HepG2 (cell line): ENCODE results near the gene HS3ST3B1. TPM values are rescaled to one million over a fixed set of nuclear protein-coding genes. Genes with fewer than 3 reads are reported as not detected.

Experiments used
- ARNT2 ChIP-seq: sonication (generic); formaldehyde crosslinking; IDR thresholded peaks from 2 replicates; pipeline ENCODE4 v1.8.0; 2022; ENCODE audit warnings: mild to moderate bottlenecking, low read depth, missing genetic modification reagents, moderate library complexity
- ASH2L ChIP-seq: fragments of 300-600, 200-600 bp; sonication (generic); IDR thresholded peaks from 2 replicates; pipeline ENCODE4 v1.7.0; 2017; ENCODE audit warnings: low read depth, mild to moderate bottlenecking, moderate library complexity, mixed read lengths, low read length; ENCODE audit not compliant: insufficient read length
- GZF1 ChIP-seq: sonication (generic); formaldehyde crosslinking; IDR thresholded peaks from 2 replicates; pipeline ENCODE4 v1.5.1; 2020; ENCODE audit warnings: mild to moderate bottlenecking, missing genetic modification reagents
- IRX3 ChIP-seq: sonication (generic); formaldehyde crosslinking; IDR thresholded peaks from 2 replicates; pipeline ENCODE4 v1.8.1; 2023; ENCODE audit warnings: mild to moderate bottlenecking, low read depth, missing genetic modification reagents, borderline replicate concordance
- JUND ChIP-seq: sonication (generic); formaldehyde crosslinking; IDR thresholded peaks from 2 replicates; pipeline ENCODE4 v1.8.0; 2022; ENCODE audit warnings: mild to moderate bottlenecking, missing genetic modification reagents
- LCORL ChIP-seq, 2 experiments: fragments of 450-650 bp in 1 of 2; sonication (generic) in 1 of 2; formaldehyde crosslinking in 1 of 2; IDR thresholded peaks; 2 replicates each; pipeline versions ENCODE4 v1.5.0 to v1.6.1; 2017 to 2020; ENCODE audit warnings: antibody characterized with exemption in 1 of 2, missing genetic modification reagents in 1 of 2
- NBN ChIP-seq: fragments of 450-650 bp; conservative IDR thresholded peaks from 2 replicates; pipeline ENCODE4 v1.6.1; 2017
- NFATC3 ChIP-seq: sonication (generic); formaldehyde crosslinking; IDR thresholded peaks from 2 replicates; pipeline ENCODE4 v1.5.1; 2020; ENCODE audit warnings: mild to moderate bottlenecking, missing genetic modification reagents
- PAWR ChIP-seq: sonication (generic); formaldehyde crosslinking; IDR thresholded peaks from 2 replicates; pipeline ENCODE4 v1.4.0; 2020; ENCODE audit warnings: missing genetic modification reagents, mild to moderate bottlenecking, borderline replicate concordance
- TAF1 ChIP-seq: sonication (generic); formaldehyde crosslinking; IDR thresholded peaks from 2 replicates; pipeline ENCODE4 v1.4.0; 2020; ENCODE audit warnings: missing genetic modification reagents
- ZBTB42 ChIP-seq: sonication (generic); formaldehyde crosslinking; IDR thresholded peaks from 2 replicates; pipeline ENCODE4 v1.5.0; 2020; ENCODE audit warnings: mild to moderate bottlenecking, missing genetic modification reagents
- ZFP82 ChIP-seq: sonication (generic); formaldehyde crosslinking; IDR thresholded peaks from 2 replicates; pipeline ENCODE4 v1.5.1; 2020; ENCODE audit warnings: mild to moderate bottlenecking, missing genetic modification reagents, borderline replicate concordance
- ZFY ChIP-seq: sonication (generic); formaldehyde crosslinking; IDR thresholded peaks from 2 replicates; pipeline ENCODE4 v1.4.0; 2020; ENCODE audit warnings: missing genetic modification reagents
- ZNF350 ChIP-seq: sonication (generic); formaldehyde crosslinking; IDR thresholded peaks from 2 replicates; pipeline ENCODE4 v1.4.0; 2020; ENCODE audit warnings: mild to moderate bottlenecking, low read depth, missing genetic modification reagents, borderline replicate concordance
- ZNF619 ChIP-seq: sonication (generic); formaldehyde crosslinking; IDR thresholded peaks from 2 replicates; pipeline ENCODE4 v1.4.0; 2020; ENCODE audit warnings: mild to moderate bottlenecking, missing genetic modification reagents
- ZNF790 ChIP-seq: sonication (generic); formaldehyde crosslinking; IDR thresholded peaks from 2 replicates; pipeline ENCODE4 v1.8.0; 2022; ENCODE audit warnings: missing genetic modification reagents, mild to moderate bottlenecking, borderline replicate concordance
- ZSCAN12 ChIP-seq: sonication (generic); formaldehyde crosslinking; IDR thresholded peaks from 2 replicates; pipeline ENCODE4 v1.9.0; 2021; ENCODE audit warnings: mild to moderate bottlenecking, missing genetic modification reagents
- ZSCAN30 ChIP-seq: sonication (generic); formaldehyde crosslinking; IDR thresholded peaks from 2 replicates; pipeline ENCODE4 v1.5.0; 2020; ENCODE audit warnings: mild to moderate bottlenecking, missing genetic modification reagents
- polyA plus RNA-seq, 8 experiments: library from polyadenylated mRNA; depleted of rRNA in 3 of 8; stranded (reverse) in 7 of 8; unstranded in 1 of 8; fragments of >200 nt; fragmentation: Illumina TruSeq in 4 of 8; extraction: Trizol in 4 of 8; gene quantifications; 2 replicates each; pipeline versions ENCODE4 v1.2.1 to v1.2.3, GENCODE V29; 2011 to 2016; ENCODE audit warnings: low read depth in 4 of 8, missing spikeins in 1 of 8, mixed read lengths in 1 of 8; ENCODE audit not compliant: insufficient read depth in 1 of 8
- total RNA-seq, 5 experiments: library from RNA; depleted of rRNA; stranded (reverse); fragments of >200 nt; fragmentation: Illumina TruSeq; extraction: Trizol; gene quantifications; 2 replicates each; pipeline ENCODE4 v1.2.3, GENCODE V29; 2016; ENCODE audit warnings: low read depth in 1 of 5
- TF ChIP-seq, protein P1 (sequence below): IDR thresholded peaks from 2 replicates; pipeline ENCODE4 v1.6.1; 2016; ENCODE audit warnings: low read depth
- TF ChIP-seq, protein P2 (sequence below): sonication (generic); formaldehyde crosslinking; IDR thresholded peaks from 2 replicates; pipeline ENCODE4 v1.4.0; 2020; ENCODE audit warnings: missing genetic modification reagents
- TF ChIP-seq, protein P3 (sequence below): sonication (generic); formaldehyde crosslinking; IDR thresholded peaks from 2 replicates; pipeline ENCODE4 v1.8.0; 2022; ENCODE audit warnings: missing genetic modification reagents, low read depth, mild to moderate bottlenecking, borderline replicate concordance
- TF ChIP-seq, protein P4 (sequence below): sonication (generic); formaldehyde crosslinking; IDR thresholded peaks from 2 replicates; pipeline ENCODE4 v1.9.0; 2022; ENCODE audit warnings: low read depth, missing genetic modification reagents

Gene HS3ST3B1
- total and polyA plus RNA-seq, 2 of the 13 experiments (the other 11 are each of a cell fraction or from before 2014, with no cell fraction given): 15.7 to 39.5 TPM

DNA sequence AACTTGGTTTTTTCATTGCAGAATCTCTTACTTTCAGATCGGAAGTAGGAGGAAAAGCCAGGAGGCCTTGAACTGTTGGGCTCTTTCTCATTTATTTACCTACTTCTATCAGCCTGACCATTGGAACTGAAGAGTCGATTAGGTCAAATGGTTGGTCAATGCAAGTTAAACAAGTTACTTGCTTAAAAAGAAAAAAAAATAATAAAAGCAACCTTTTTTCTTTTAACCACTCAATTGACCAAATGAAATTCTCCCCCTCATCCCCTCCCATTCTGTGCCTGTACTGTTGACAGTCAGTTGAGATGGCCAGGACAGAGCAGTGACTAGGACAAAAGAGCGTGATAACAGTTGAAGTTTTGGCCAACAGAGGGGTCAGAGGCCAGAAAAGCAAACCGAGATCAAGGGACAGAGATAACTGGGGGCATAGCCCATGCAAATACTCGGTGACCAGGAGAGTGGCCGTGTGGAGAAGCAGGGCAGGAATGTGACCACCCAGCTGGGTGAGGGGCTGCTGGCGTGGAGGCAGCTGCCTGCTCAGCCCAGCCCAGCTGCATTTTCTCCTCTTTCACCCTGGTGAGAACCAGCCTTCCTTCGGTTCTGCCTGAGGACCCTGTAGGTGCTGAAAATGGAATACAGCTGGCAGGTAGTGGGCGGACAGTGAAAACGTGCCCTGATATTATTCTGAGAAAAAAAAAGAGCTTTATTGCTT, 72.2 kb downstream of the HS3ST3B1 start (continued):
- TF ChIP-seq, protein P1, sequence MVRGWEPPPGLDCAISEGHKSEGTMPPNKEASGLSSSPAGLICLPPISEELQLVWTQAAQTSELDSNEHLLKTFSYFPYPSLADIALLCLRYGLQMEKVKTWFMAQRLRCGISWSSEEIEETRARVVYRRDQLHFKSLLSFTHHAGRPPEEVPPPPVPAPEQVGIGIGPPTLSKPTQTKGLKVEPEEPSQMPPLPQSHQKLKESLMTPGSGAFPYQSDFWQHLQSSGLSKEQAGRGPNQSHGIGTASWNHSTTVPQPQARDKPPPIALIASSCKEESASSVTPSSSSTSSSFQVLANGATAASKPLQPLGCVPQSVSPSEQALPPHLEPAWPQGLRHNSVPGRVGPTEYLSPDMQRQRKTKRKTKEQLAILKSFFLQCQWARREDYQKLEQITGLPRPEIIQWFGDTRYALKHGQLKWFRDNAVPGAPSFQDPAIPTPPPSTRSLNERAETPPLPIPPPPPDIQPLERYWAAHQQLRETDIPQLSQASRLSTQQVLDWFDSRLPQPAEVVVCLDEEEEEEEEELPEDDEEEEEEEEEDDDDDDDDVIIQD (CRISPR knock-in tag): peak; percentile 73
- TF ChIP-seq ZNF790 (CRISPR knock-in tag): no peak
- TF ChIP-seq JUND (CRISPR knock-in tag): no peak
- TF ChIP-seq ARNT2 (CRISPR knock-in tag): no peak
- TF ChIP-seq ZNF619 (CRISPR knock-in tag): no peak
- TF ChIP-seq IRX3 (CRISPR knock-in tag): no peak
- TF ChIP-seq ZSCAN12 (CRISPR knock-in tag): no peak
- no peak for TF ChIP-seq ZBTB42 (CRISPR knock-in tag)
- TF ChIP-seq, protein P2, sequence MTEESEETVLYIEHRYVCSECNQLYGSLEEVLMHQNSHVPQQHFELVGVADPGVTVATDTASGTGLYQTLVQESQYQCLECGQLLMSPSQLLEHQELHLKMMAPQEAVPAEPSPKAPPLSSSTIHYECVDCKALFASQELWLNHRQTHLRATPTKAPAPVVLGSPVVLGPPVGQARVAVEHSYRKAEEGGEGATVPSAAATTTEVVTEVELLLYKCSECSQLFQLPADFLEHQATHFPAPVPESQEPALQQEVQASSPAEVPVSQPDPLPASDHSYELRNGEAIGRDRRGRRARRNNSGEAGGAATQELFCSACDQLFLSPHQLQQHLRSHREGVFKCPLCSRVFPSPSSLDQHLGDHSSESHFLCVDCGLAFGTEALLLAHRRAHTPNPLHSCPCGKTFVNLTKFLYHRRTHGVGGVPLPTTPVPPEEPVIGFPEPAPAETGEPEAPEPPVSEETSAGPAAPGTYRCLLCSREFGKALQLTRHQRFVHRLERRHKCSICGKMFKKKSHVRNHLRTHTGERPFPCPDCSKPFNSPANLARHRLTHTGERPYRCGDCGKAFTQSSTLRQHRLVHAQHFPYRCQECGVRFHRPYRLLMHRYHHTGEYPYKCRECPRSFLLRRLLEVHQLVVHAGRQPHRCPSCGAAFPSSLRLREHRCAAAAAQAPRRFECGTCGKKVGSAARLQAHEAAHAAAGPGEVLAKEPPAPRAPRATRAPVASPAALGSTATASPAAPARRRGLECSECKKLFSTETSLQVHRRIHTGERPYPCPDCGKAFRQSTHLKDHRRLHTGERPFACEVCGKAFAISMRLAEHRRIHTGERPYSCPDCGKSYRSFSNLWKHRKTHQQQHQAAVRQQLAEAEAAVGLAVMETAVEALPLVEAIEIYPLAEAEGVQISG: peak; percentile 79
- TF ChIP-seq ZNF350 (CRISPR knock-in tag): peak; percentile 82
- TF ChIP-seq ZFP82 (CRISPR knock-in tag): no peak; the same call in 1 of the 2 replicates
- TF ChIP-seq, protein P3, sequence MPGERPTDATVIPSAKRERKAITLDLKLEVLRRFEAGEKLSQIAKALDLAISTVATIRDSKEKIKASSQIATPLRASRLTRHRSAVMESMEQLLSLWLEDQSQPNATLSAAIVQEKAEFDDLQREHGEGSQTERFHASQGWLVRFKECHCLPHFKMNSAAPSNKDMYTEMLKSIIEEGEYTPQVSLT (CRISPR knock-in tag): no peak
- TF ChIP-seq, protein P4, sequence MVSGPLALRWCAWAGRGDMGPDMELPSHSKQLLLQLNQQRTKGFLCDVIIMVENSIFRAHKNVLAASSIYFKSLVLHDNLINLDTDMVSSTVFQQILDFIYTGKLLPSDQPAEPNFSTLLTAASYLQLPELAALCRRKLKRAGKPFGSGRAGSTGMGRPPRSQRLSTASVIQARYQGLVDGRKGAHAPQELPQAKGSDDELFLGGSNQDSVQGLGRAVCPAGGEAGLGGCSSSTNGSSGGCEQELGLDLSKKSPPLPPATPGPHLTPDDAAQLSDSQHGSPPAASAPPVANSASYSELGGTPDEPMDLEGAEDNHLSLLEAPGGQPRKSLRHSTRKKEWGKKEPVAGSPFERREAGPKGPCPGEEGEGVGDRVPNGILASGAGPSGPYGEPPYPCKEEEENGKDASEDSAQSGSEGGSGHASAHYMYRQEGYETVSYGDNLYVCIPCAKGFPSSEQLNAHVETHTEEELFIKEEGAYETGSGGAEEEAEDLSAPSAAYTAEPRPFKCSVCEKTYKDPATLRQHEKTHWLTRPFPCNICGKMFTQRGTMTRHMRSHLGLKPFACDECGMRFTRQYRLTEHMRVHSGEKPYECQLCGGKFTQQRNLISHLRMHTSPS (CRISPR knock-in tag): peak; percentile 74
- peak; percentile 47; the same call in 1 of the 2 replicates for TF ChIP-seq ZFY (CRISPR knock-in tag)
- peak; percentile 84 for TF ChIP-seq TAF1 (CRISPR knock-in tag)
- TF ChIP-seq GZF1: no peak; the same call in 1 of the 2 replicates
- peak; percentile 93 for TF ChIP-seq LCORL (IDR thresholded peaks at IDR 0.05)
- TF ChIP-seq LCORL (CRISPR knock-in tag; IDR thresholded peaks at IDR 0.05): peak; percentile 94
- no peak for TF ChIP-seq NFATC3 (CRISPR knock-in tag)
- TF ChIP-seq PAWR: no peak
- no peak for TF ChIP-seq ZSCAN30 (CRISPR knock-in tag)
- no peak for TF ChIP-seq NBN
- peak; percentile 99 for TF ChIP-seq ASH2L
